Measurements from ENCODE around the gene SPIRE2. TPM values are rescaled to one million over a fixed set of nuclear protein-coding genes. Genes with fewer than 3 reads are reported as not detected.

SPIRE2 gene
- total and polyA plus RNA-seq, 9 of the 15 experiments (the other 6 are each of a cell fraction or from before 2014, with no cell fraction given) = 0.70 to 7.5 (median 4.6) TPM

DNA sequence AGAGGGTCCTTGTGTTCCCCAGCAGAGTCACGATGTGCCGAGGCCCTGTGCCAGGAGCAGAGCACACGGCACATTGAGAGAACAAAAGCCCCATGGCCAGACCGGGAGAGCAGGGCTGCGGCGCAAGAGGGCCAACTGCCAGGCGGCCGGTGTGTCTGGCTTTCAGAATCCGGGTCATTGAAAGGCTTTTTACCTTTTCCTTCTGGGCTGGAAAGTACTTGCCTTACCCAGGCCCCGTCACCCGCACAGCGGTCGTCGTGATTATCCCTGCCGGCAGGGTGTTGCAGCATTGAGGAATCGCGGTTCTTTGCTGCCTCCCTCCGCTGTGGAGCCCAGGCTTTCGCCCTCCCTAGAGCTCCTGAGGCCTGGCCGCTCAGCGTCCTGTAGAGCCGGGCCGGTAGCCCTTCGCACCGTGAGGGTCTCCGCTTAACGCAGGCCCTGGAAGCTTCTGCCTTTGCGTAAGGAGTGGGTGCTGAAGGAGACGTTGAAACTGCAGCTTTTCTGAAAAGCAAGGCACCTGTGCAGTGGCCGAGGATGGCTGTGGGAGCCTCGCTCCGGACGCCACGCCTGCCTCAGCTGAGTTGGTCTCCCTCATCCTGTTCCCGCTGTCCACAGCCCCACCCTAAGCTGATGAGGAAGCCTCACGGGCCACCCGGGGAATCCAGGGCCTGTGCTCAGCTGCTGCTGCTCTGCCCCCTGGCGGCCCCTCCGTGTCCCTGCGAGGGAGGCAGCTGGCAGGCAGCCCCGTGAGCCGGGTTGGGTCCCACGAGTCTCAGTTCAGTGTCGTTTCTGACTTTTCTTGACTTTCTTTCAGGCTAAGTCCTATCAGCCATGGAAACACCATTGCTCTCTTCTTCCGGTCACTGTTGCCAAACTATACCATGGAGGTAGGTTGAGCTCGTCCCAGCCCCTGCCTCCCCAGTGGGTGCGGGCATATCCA lies 81.8 kb downstream of the SPIRE2 start (continued):
- TF ChIP-seq NRF1 (conservative IDR thresholded peaks at IDR 0.05 in 1 of 2, IDR thresholded peaks at IDR 0.05 in 1 of 2) (0 out of 4 replicates have a peak, but pooled peaks of 1 of the 2 experiments have one; percentile 11), GTF2A2 (tag; IDR thresholded peaks at IDR 0.05) (no peak), PTBP1 (IDR thresholded peaks at IDR 0.05; ENCODE audit: low read depth, low read length) (no peak), SMAD4 (CRISPR knock-in tag; conservative IDR thresholded peaks at IDR 0.05) (no peak), ZFP36 (IDR thresholded peaks at IDR 0.05; ENCODE audit: low read depth, low read length, partially characterized antibody) (peak; percentile 4), ZNF184 (CRISPR knock-in tag; IDR thresholded peaks at IDR 0.05) (no peak), MAZ (CRISPR knock-in tag; conservative IDR thresholded peaks at IDR 0.05 in 1 of 2, IDR thresholded peaks at IDR 0.05 in 1 of 2) (peak in 1 of 2 experiments; percentile 78; a peak in 2 of 4 replicates), TGIF2 (CRISPR knock-in tag; IDR thresholded peaks at IDR 0.05) (no peak), NFIC (IDR thresholded peaks at IDR 0.05) (peak; percentile 52), BRF1 (IDR thresholded peaks at IDR 0.05; ENCODE audit: borderline replicate concordance, extremely low read depth, insufficient read length) (no peak), RAD21 (CRISPR knock-in tag; conservative IDR thresholded peaks at IDR 0.05 in 1 of 2, IDR thresholded peaks at IDR 0.05 in 1 of 2) (peak in 1 of 2 experiments; percentile 64; a peak in 3 of 4 replicates)
- TF ChIP-seq, protein P1, sequence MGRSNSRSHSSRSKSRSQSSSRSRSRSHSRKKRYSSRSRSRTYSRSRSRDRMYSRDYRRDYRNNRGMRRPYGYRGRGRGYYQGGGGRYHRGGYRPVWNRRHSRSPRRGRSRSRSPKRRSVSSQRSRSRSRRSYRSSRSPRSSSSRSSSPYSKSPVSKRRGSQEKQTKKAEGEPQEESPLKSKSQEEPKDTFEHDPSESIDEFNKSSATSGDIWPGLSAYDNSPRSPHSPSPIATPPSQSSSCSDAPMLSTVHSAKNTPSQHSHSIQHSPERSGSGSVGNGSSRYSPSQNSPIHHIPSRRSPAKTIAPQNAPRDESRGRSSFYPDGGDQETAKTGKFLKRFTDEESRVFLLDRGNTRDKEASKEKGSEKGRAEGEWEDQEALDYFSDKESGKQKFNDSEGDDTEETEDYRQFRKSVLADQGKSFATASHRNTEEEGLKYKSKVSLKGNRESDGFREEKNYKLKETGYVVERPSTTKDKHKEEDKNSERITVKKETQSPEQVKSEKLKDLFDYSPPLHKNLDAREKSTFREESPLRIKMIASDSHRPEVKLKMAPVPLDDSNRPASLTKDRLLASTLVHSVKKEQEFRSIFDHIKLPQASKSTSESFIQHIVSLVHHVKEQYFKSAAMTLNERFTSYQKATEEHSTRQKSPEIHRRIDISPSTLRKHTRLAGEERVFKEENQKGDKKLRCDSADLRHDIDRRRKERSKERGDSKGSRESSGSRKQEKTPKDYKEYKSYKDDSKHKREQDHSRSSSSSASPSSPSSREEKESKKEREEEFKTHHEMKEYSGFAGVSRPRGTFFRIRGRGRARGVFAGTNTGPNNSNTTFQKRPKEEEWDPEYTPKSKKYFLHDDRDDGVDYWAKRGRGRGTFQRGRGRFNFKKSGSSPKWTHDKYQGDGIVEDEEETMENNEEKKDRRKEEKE (IDR thresholded peaks at IDR 0.05; ENCODE audit: borderline replicate concordance in 1 of 2, control insufficient read depth in 1 of 2, low read depth in 2 of 2, low read length in 1 of 2) = no peak
- TF ChIP-seq, protein P2, sequence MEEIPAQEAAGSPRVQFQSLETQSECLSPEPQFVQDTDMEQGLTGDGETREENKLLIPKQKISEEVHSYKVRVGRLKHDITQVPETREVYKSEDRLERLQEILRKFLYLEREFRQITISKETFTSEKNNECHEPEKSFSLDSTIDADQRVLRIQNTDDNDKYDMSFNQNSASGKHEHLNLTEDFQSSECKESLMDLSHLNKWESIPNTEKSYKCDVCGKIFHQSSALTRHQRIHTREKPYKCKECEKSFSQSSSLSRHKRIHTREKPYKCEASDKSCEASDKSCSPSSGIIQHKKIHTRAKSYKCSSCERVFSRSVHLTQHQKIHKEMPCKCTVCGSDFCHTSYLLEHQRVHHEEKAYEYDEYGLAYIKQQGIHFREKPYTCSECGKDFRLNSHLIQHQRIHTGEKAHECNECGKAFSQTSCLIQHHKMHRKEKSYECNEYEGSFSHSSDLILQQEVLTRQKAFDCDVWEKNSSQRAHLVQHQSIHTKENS (CRISPR knock-in tag; IDR thresholded peaks at IDR 0.05) = no peak
- TF ChIP-seq, protein P3, sequence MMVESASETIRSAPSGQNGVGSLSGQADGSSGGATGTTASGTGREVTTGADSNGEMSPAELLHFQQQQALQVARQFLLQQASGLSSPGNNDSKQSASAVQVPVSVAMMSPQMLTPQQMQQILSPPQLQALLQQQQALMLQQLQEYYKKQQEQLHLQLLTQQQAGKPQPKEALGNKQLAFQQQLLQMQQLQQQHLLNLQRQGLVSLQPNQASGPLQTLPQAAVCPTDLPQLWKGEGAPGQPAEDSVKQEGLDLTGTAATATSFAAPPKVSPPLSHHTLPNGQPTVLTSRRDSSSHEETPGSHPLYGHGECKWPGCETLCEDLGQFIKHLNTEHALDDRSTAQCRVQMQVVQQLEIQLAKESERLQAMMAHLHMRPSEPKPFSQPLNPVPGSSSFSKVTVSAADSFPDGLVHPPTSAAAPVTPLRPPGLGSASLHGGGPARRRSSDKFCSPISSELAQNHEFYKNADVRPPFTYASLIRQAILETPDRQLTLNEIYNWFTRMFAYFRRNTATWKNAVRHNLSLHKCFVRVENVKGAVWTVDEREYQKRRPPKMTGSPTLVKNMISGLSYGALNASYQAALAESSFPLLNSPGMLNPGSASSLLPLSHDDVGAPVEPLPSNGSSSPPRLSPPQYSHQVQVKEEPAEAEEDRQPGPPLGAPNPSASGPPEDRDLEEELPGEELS (CRISPR knock-in tag; IDR thresholded peaks at IDR 0.05; ENCODE audit: borderline replicate concordance) = no peak
- TF ChIP-seq, protein P4, sequence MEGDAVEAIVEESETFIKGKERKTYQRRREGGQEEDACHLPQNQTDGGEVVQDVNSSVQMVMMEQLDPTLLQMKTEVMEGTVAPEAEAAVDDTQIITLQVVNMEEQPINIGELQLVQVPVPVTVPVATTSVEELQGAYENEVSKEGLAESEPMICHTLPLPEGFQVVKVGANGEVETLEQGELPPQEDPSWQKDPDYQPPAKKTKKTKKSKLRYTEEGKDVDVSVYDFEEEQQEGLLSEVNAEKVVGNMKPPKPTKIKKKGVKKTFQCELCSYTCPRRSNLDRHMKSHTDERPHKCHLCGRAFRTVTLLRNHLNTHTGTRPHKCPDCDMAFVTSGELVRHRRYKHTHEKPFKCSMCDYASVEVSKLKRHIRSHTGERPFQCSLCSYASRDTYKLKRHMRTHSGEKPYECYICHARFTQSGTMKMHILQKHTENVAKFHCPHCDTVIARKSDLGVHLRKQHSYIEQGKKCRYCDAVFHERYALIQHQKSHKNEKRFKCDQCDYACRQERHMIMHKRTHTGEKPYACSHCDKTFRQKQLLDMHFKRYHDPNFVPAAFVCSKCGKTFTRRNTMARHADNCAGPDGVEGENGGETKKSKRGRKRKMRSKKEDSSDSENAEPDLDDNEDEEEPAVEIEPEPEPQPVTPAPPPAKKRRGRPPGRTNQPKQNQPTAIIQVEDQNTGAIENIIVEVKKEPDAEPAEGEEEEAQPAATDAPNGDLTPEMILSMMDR (IDR thresholded peaks at IDR 0.05 in 2 of 3, conservative IDR thresholded peaks at IDR 0.05 in 1 of 3; ENCODE audit: insufficient read depth in 2 of 3, low read depth in 1 of 3, low read length in 3 of 3) = peak; percentile 80 to 96 (median 84)

Data from K562 (cell line).